Panc1 (cell line): ENCODE data around the gene USP12. TPM values are rescaled to one million over a fixed set of nuclear protein-coding genes. Genes with fewer than 3 reads are reported as not detected.
A peak's percentile ranks its signal among the peaks of the same experiment; 100 is the strongest.

Experiments used
- ATAC-seq: fragments of 200-7000 bp; cut with Tn5 transposase; 2 replicates; pipeline ENCODE4 v1.9.1; 2020; ENCODE audit warnings: mild to moderate bottlenecking, moderate library complexity
- BruUV-seq: library from RNA; stranded (reverse); fragments of 400-500 nt; replicated peaks from 2 replicates; lab custom pipeline; 2021; lab: Mats Ljungman, UMichigan
- CTCF ChIA-PET: fragments of 300-600 bp; sonication (Branson Sonifier 250); formaldehyde crosslinking; loops from one replicate; lab custom pipeline; 2022; ENCODE audit warnings: antibody characterized with exemption; lab: Charles Lee
- POLR2A ChIA-PET: fragments of 300-600 bp; sonication (Branson Sonifier 250); formaldehyde crosslinking; loops from one replicate; lab custom pipeline; 2022; ENCODE audit warnings: antibody characterized with exemption; lab: Charles Lee
- DNase-seq: peaks from one replicate; pipeline ENCODE4 v3.0.0-alpha.2; 2010; ENCODE audit warnings: low read depth, low spot score
- H3K27ac ChIP-seq: 2 replicates; pipeline ENCODE4 v1.5.1; 2011; ENCODE audit warnings: mild to moderate bottlenecking, low read length, inconsistent platforms
- H3K27me3 ChIP-seq: fragments of 200-500 bp; sonication (Bioruptor generic); 2 replicates; pipeline ENCODE4 v1.6.0; 2014; ENCODE audit warnings: low read length, inconsistent platforms; ENCODE audit not compliant: control insufficient read depth, insufficient read depth
- H3K36me3 ChIP-seq: fragments of 200-500 bp; sonication (Bioruptor generic); 2 replicates; pipeline ENCODE4 v1.5.1; 2014; ENCODE audit warnings: inconsistent platforms, mild to moderate bottlenecking, low read length, moderate library complexity; ENCODE audit not compliant: control insufficient read depth, insufficient read depth
- H3K4me1 ChIP-seq: 2 replicates; pipeline ENCODE4 v1.5.1; 2011; ENCODE audit warnings: inconsistent platforms, mild to moderate bottlenecking, low read length, moderate library complexity; ENCODE audit not compliant: control insufficient read depth, insufficient read depth
- H3K4me3 ChIP-seq, 2 experiments: 2 replicates each; pipeline ENCODE4 v1.5.1; 2011 to 2012; ENCODE audit warnings: low read depth in 2 of 2, low read length in 2 of 2, mild to moderate bottlenecking in 2 of 2, inconsistent platforms in 1 of 2, moderate library complexity in 1 of 2
- H3K9me3 ChIP-seq: fragments of 200-500 bp; sonication (Bioruptor generic); 2 replicates; pipeline ENCODE4 v1.5.1; 2014; ENCODE audit warnings: low read depth, mild to moderate bottlenecking, inconsistent platforms, low read length, moderate library complexity; ENCODE audit not compliant: control insufficient read depth, insufficient read depth
- POLR2AphosphoS5 ChIP-seq: IDR thresholded peaks from 2 replicates; pipeline ENCODE4 v1.6.1; 2012; ENCODE audit warnings: mild to moderate bottlenecking, low read depth, low read length, moderate library complexity
- SIN3A ChIP-seq: IDR thresholded peaks from 2 replicates; pipeline ENCODE4 v1.6.1; 2012; ENCODE audit warnings: low read depth, mild to moderate bottlenecking, low read length, moderate library complexity, borderline replicate concordance; ENCODE audit not compliant: insufficient read depth
- TCF7L2 ChIP-seq: IDR thresholded peaks from 2 replicates; pipeline ENCODE4 v1.6.1; 2011; ENCODE audit warnings: mild to moderate bottlenecking, low read depth, low read length, inconsistent platforms
- in situ Hi-C: cut with HindIII; loops from 2 replicates; pipeline ENCODE4 v1.10.0; 2016; ENCODE audit warnings: low sequenced_read_pairs, low pct_unique_long_range_greater_than_20kb
- intact Hi-C: fragments of 100-400 bp; cut with micrococcal nuclease; formaldehyde crosslinking; loops from one replicate; pipeline ENCODE4 v1.10.0; 2022; ENCODE audit not compliant: unreplicated experiment
- total RNA-seq: library from RNA; stranded (reverse); gene quantifications from one replicate; pipeline ENCODE4 v1.2.1, GENCODE V29; 2021; ENCODE audit not compliant: unreplicated experiment
- TF ChIP-seq, protein P1 (sequence below): fragments of 450-650 bp; IDR thresholded peaks from 2 replicates; pipeline ENCODE4 v1.5.1; 2017; ENCODE audit warnings: mild to moderate bottlenecking
- TF ChIP-seq, protein P2 (sequence below), 2 experiments: IDR thresholded peaks; 2 replicates each; pipeline ENCODE4 v1.6.1; 2011 to 2012; ENCODE audit warnings: low read depth in 2 of 2, control low read depth in 1 of 2, low read length in 1 of 2, mild to moderate bottlenecking in 1 of 2, moderate library complexity in 1 of 2; ENCODE audit not compliant: insufficient read depth in 1 of 2

Gene USP12
- total RNA-seq, 1 experiment from 2014 or later, result 82.0 TPM

DNA sequence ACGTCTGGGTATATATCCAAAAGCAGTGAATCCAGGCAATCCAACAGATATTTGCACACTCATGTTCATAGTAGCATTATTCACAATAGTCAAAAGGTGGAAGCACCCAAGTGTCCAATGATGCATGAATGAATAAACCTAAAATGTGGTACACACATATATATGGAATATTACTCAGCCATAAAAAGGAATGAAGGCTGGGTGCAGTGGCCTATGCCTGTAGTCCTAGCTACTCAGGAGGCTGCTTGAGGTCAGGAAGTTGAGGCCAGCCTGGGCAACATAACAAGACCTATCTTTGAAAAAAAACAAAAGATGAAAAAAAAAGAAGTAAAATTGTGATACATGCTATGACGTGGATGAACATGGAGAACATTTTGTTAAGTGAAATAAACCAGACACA lies 10.4 kb upstream of the USP12 start:
- Histone ChIP-seq H3K9me3 (no peaks in the 10 kb centered on the region), H3K27ac (peak overlapping the region; percentile 90), H3K4me3 (no peak overlapping the region), H3K4me1 (peaks cover 18% of the 10 kb centered on the region), H3K36me3 (no peaks in the 10 kb centered on the region), H3K27me3 (no peaks in the 10 kb centered on the region)
- CTCF ChIA-PET, result no interaction called here
- TF ChIP-seq SIN3A, result no peak
- no peak for TF ChIP-seq TCF7L2
- TF ChIP-seq, protein P1, sequence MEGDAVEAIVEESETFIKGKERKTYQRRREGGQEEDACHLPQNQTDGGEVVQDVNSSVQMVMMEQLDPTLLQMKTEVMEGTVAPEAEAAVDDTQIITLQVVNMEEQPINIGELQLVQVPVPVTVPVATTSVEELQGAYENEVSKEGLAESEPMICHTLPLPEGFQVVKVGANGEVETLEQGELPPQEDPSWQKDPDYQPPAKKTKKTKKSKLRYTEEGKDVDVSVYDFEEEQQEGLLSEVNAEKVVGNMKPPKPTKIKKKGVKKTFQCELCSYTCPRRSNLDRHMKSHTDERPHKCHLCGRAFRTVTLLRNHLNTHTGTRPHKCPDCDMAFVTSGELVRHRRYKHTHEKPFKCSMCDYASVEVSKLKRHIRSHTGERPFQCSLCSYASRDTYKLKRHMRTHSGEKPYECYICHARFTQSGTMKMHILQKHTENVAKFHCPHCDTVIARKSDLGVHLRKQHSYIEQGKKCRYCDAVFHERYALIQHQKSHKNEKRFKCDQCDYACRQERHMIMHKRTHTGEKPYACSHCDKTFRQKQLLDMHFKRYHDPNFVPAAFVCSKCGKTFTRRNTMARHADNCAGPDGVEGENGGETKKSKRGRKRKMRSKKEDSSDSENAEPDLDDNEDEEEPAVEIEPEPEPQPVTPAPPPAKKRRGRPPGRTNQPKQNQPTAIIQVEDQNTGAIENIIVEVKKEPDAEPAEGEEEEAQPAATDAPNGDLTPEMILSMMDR, result no peak
- TF ChIP-seq POLR2AphosphoS5, result no peak
- TF ChIP-seq, protein P2, sequence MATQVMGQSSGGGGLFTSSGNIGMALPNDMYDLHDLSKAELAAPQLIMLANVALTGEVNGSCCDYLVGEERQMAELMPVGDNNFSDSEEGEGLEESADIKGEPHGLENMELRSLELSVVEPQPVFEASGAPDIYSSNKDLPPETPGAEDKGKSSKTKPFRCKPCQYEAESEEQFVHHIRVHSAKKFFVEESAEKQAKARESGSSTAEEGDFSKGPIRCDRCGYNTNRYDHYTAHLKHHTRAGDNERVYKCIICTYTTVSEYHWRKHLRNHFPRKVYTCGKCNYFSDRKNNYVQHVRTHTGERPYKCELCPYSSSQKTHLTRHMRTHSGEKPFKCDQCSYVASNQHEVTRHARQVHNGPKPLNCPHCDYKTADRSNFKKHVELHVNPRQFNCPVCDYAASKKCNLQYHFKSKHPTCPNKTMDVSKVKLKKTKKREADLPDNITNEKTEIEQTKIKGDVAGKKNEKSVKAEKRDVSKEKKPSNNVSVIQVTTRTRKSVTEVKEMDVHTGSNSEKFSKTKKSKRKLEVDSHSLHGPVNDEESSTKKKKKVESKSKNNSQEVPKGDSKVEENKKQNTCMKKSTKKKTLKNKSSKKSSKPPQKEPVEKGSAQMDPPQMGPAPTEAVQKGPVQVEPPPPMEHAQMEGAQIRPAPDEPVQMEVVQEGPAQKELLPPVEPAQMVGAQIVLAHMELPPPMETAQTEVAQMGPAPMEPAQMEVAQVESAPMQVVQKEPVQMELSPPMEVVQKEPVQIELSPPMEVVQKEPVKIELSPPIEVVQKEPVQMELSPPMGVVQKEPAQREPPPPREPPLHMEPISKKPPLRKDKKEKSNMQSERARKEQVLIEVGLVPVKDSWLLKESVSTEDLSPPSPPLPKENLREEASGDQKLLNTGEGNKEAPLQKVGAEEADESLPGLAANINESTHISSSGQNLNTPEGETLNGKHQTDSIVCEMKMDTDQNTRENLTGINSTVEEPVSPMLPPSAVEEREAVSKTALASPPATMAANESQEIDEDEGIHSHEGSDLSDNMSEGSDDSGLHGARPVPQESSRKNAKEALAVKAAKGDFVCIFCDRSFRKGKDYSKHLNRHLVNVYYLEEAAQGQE (IDR thresholded peaks at IDR 0.05; ENCODE audit: insufficient read depth in 1 of 2, low read depth in 2 of 2, low read length in 1 of 2), result no peak
- in situ Hi-C loops, result no loop called here
- DNase-seq, result no peak
- intact Hi-C loops, result no loop called here
- no TSS peak for BruUV-seq
- ATAC-seq, result no peak
- POLR2A ChIA-PET, result no interaction called here

DNA sequence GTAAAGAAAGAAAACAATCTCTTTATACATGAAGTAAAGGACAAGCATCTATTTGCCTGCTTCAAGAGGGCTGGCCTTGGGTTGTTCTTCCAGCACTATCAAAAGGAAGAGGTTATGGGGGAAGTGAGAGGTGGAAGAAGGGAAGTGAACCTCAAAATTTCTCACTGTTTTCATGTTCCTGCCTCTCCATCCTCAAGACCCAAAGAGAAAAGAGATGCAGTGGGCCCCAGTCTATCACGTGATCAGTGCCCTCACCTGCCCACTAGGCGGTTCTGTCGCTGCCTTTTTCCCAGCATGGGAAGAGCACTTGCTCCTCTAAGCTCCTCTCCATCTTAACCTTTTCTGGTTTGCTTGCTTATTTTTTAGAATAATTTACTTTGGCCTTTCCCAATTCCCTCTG lies 6.2 kb upstream of the USP12 start:
- BruUV-seq, result no TSS peak
- TF ChIP-seq, protein P1, result peak; percentile 40
- no peak for TF ChIP-seq TCF7L2
- ATAC-seq (no peak), DNase-seq (no peak)
- H3K27ac ChIP-seq, result peak overlapping the region; percentile 39; the same call in 1 of the 2 replicates
- H3K36me3 ChIP-seq, result no peaks in the 10 kb centered on the region
- in situ Hi-C loops (no loop called here), intact Hi-C loops (no loop called here)
- no peaks in the 10 kb centered on the region for H3K9me3 ChIP-seq
- ChIA-PET CTCF (no interaction called here), POLR2A (no interaction called here)
- H3K27me3 ChIP-seq, result no peaks in the 10 kb centered on the region
- peaks cover 20% of the 10 kb centered on the region; the same call in 1 of the 2 replicates for H3K4me1 ChIP-seq
- no peak overlapping the region for H3K4me3 ChIP-seq
